Lower leg skin (tissue), 3 donors: ENCODE data around the gene ITGB5.

Source experiments
- POLR2A ChIP-seq, 2 donors: fragments of 450-650 bp; IDR thresholded peaks; one replicate each; pipeline ENCODE4 v1.6.1; 2016 to 2017; ENCODE audit warnings: antibody characterized with exemption in 2 of 2, mild to moderate bottlenecking in 1 of 2, moderate library complexity in 1 of 2
- TF ChIP-seq, protein P1 (sequence below), 3 donors: fragments of 450-650 bp; IDR thresholded peaks; one replicate each; pipeline ENCODE4 v1.5.1; 2016; ENCODE audit warnings: antibody characterized with exemption in 3 of 3, mild to moderate bottlenecking in 3 of 3, moderate library complexity in 2 of 3

GRCh38 chr3:124745756-124746155, 141.4 kb downstream of the ITGB5 start:
- TF ChIP-seq, protein P1, sequence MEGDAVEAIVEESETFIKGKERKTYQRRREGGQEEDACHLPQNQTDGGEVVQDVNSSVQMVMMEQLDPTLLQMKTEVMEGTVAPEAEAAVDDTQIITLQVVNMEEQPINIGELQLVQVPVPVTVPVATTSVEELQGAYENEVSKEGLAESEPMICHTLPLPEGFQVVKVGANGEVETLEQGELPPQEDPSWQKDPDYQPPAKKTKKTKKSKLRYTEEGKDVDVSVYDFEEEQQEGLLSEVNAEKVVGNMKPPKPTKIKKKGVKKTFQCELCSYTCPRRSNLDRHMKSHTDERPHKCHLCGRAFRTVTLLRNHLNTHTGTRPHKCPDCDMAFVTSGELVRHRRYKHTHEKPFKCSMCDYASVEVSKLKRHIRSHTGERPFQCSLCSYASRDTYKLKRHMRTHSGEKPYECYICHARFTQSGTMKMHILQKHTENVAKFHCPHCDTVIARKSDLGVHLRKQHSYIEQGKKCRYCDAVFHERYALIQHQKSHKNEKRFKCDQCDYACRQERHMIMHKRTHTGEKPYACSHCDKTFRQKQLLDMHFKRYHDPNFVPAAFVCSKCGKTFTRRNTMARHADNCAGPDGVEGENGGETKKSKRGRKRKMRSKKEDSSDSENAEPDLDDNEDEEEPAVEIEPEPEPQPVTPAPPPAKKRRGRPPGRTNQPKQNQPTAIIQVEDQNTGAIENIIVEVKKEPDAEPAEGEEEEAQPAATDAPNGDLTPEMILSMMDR (IDR thresholded peaks at IDR 0.05): no peak
- TF ChIP-seq POLR2A (IDR thresholded peaks at IDR 0.05): no peak
